GM12801 (cell line): ENCODE measurements around the gene ATXN10.

ENCODE experiments used
- TF ChIP-seq, protein P1 (sequence below): IDR thresholded peaks from one replicate; pipeline ENCODE4 v1.5.1; 2011; ENCODE audit warnings: control low read depth; ENCODE audit not compliant: insufficient read length; ENCODE audit errors: extremely low read depth

ATXN10 gene

DNA sequence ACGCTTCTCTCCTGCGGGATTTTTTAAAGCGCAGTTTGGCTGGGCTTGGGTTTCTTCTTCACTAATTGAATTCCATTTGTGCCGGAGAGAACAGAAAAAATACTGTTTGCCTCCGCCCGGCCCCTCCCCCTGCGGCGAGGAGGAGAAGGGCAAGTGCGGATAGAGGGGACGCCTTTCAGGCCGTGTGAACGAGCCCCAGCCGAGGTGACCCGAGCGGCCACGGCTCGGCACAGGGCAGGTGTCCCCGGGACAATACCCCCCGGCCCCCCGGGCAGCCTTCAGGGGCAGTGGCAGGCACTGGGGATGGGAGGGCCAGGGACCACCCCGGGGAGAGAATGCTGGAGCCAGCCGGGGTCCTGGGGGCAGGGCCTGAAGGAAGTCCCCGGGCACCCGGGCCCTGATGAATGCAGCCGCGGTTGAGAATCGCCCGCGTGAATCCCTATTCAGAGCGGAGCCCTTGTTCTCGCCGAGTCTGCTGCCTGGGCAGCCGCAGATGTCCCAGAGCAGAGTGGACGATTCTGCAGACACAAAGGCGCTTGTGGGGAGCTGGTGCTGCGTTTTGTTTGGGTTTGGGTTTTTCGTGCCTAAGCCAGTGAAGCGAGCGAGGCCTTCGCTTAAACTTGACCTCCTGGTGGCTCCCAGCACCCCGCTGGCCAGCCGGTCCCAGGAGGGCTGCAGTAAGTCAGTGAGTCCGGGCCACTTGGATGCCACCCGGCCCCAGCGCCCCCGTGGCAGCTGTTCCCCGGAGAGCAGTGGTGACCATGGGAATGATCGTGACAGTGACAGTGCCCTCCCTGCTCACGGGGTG, 209.3 kb downstream of the ATXN10 start:
- TF ChIP-seq, protein P1, sequence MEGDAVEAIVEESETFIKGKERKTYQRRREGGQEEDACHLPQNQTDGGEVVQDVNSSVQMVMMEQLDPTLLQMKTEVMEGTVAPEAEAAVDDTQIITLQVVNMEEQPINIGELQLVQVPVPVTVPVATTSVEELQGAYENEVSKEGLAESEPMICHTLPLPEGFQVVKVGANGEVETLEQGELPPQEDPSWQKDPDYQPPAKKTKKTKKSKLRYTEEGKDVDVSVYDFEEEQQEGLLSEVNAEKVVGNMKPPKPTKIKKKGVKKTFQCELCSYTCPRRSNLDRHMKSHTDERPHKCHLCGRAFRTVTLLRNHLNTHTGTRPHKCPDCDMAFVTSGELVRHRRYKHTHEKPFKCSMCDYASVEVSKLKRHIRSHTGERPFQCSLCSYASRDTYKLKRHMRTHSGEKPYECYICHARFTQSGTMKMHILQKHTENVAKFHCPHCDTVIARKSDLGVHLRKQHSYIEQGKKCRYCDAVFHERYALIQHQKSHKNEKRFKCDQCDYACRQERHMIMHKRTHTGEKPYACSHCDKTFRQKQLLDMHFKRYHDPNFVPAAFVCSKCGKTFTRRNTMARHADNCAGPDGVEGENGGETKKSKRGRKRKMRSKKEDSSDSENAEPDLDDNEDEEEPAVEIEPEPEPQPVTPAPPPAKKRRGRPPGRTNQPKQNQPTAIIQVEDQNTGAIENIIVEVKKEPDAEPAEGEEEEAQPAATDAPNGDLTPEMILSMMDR, result no peak

DNA sequence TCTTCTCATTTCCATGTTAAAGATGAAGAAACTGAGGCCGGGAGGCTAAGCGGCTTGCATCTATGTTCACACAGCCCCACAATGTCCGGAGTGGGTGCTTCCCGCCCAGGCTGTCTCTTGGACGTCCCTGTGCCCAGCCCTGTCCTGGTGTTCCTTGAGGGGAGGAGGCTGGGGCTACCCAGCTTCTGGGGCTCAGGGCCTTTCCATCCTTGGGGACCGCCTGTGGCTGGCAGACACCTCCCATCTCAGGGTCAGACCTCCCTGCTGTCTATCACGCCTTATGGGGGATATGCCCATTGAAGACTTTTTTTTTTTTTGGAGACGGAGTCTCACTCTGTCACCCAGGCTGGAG, 209.9 kb downstream of the ATXN10 start:
- TF ChIP-seq, protein P1, result no peak

DNA sequence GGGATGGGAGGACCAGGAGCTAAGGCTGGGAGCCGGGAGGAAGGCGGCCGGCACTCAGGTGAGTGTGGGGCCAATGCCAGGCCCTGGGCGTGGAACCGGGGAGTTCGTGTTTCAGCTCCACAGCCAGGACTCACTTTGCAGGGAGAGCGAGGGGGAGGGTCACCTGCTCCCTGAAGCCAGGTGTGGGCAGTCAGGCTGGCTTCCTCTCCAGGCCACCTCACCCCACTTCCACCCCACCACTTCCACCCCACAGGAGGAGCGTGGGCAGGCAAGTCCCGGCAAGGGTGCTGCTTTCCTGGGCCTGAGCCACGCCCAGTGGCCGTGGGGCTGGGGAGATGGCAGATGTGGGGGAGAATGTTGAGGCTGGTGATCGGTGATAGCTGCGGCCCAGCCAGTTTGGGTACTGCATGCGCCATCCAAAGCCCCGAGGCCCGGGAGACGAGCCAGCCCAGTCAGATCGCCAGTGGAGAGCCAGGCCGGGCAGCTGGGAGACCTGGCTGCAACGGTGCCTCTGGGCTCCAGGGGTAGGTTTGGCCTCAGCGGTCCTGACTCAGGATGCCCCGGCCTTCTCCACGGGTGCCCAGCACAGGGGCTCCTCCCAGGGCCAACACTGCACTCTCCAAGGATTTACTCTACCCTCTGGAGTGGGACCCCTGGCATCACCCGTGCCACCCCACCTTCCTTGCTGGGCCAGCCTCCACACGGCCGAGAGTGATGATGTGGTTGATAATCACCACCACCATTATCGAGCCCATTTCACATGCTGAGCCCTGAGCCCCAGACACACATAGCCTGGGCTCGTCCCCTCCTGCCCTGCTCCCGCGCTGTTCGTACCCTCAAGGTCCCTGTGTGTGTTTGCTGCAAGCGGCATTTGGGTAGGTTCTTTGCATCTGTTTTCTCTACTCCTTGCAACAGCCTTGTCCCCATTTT, 211.5 kb downstream of the ATXN10 start:
- TF ChIP-seq, protein P1, result no peak

DNA sequence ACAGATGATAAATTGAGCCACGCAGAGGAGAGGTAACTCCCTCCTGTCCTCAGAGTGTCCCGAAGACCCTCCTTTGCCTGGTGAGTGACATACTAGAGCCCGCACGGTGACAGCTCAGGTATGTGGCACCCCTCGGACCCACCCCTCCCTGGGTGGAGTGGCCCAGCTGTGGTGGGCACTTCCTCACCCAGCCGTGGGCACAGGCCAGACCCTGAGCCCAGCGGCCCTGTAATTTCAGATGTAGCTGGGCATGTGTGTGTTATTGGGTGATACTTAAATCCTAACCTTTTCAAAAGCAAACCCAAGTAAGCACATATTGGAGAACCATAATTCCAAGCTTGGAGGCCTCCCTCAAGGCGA, 212.2 kb downstream of the ATXN10 start:
- TF ChIP-seq, protein P1, result no peak

DNA sequence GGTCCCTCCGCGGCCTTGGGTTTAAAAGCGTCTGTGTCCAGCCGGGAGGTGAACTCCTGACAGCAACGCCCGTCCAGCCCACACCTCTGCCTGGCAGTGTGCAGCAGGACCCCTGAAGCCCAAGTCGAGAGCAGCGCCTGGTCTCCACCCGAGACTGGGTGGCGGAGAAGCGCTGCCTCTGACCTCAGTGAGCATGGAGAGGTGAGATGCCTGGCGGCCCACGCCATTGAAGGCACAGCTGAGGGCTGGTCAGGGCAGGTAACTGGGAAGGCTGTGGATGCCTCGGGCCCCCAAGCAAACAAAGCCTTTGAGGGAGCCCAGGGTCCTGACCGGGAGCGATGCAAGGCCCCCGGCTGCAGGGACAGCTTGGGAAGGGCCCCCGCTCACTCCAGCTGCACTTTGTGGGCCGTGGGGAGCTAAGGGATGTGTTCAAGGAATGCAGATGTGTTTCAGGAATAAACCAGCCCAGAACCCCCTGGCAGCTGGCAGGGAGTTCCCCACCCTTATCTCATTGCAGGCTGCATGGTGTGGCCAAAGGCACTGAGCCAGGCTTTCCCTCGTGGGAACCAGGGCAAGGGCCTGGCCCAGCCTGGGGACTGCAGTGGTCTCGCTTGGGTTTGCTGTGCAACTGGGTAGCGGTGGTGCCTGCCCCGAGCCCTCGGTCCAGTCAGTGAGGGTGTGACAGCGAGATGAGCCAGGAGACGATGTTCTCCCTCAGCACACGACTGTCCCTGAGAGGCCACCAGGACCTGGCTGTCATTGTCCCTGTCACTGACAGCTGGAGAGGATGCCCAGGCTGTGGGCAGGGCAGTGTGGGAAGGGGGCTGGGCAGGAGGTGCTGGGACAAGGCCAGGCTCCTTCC, 212.8 kb downstream of the ATXN10 start:
- TF ChIP-seq, protein P1, result no peak

DNA sequence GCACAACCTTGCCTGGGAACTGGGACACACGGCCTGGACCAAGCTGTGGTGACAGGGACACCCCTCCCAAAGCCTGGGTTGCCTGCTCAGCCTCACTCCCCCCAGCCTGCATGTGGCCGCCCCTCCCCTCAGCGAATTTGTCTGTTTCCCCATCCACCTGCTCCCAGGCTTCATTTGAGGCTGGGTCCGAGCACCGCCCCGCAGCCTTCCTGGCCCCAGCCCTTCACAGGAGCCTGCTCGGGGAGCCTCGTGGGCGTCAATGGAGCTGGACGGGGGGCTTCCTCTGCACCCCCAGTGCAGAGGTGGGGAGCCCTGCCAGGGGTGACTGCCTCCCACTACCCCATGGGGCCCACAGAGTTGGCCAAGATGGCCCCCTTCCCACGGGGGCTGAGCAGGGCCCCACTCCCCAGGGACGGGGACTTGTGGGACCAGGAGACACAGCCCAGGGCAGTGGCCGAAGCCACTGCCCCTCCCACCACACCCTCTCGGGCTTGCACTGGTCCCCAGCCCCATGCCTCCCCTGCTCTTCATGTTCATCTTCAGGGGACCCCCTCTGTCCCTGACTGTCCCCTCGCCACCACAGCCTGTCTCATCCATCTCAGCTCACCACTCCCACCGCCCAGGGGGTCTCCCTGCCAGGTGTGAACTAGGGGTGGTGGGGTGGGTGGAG, 213.7 kb downstream of the ATXN10 start:
- TF ChIP-seq, protein P1, result no peak
